K562 (cell line): Measurements from ENCODE around the gene ZSWIM4. TPM values are rescaled to one million over a fixed set of nuclear protein-coding genes. Genes with fewer than 3 reads are reported as not detected.

Experiments used
- ATF1 ChIP-seq, 2 experiments: fragments of 450-650 bp in 1 of 2; IDR thresholded peaks; 2 replicates each; pipeline ENCODE4 v1.6.1; 2016; ENCODE audit warnings: missing compliant biosample characterization in 1 of 2, missing genetic modification characterization in 1 of 2
- CXXC5 ChIP-seq: fragments of 250-450 bp; sonication (Bioruptor Pico); IDR thresholded peaks from 2 replicates; pipeline ENCODE4 v1.8.0; 2022; ENCODE audit warnings: inconsistent platforms, mild to moderate bottlenecking, moderate library complexity
- FOS ChIP-seq: IDR thresholded peaks from 3 replicates; pipeline ENCODE4 v1.6.1; 2011; ENCODE audit not compliant: insufficient read length; ENCODE audit errors: extremely low read depth
- FOXA1 ChIP-seq: fragments of 450-650 bp; IDR thresholded peaks from 2 replicates; pipeline ENCODE4 v1.6.1; 2016; ENCODE audit warnings: mild to moderate bottlenecking, borderline replicate concordance
- FOXM1 ChIP-seq, 2 experiments: fragments of 450-650 bp in 1 of 2; sonication (generic) in 1 of 2; formaldehyde crosslinking in 1 of 2; IDR thresholded peaks; 2 replicates each; pipeline versions ENCODE4 v1.6.1 to v1.9.0; 2017 to 2022; ENCODE audit warnings: low read depth in 2 of 2, mild to moderate bottlenecking in 2 of 2, missing genetic modification reagents in 1 of 2, moderate library complexity in 1 of 2
- MAX ChIP-seq: sonication (generic); formaldehyde crosslinking; IDR thresholded peaks from 2 replicates; pipeline ENCODE4 v1.9.0; 2022; ENCODE audit warnings: mild to moderate bottlenecking, missing genetic modification reagents
- MLX ChIP-seq, 2 experiments: fragments of 450-650 bp in 1 of 2; sonication (generic) in 1 of 2; formaldehyde crosslinking; conservative IDR thresholded peaks; 2 replicates each; pipeline versions ENCODE4 v1.4.0 to v1.8.1; 2020 to 2022; ENCODE audit warnings: mild to moderate bottlenecking in 1 of 2, missing genetic modification reagents in 1 of 2
- PBX2 ChIP-seq, 2 experiments: IDR thresholded peaks in 1 of 2; conservative IDR thresholded peaks in 1 of 2; 2 replicates each; pipeline ENCODE4 v1.6.1; 2016; ENCODE audit warnings: low read depth in 2 of 2, mild to moderate bottlenecking in 1 of 2, missing compliant biosample characterization in 1 of 2, missing genetic modification characterization in 1 of 2, moderate library complexity in 1 of 2
- PKNOX1 ChIP-seq: fragments of 450-650 bp; IDR thresholded peaks from 2 replicates; pipeline ENCODE4 v1.6.1; 2016
- POLR2G ChIP-seq: fragments of 200-400 bp; formaldehyde crosslinking; IDR thresholded peaks from 2 replicates; pipeline ENCODE4 v1.6.1; 2017; ENCODE audit warnings: low read depth, mild to moderate bottlenecking, antibody characterized with exemption, low read length, moderate library complexity
- ZBTB7A ChIP-seq: IDR thresholded peaks from 2 replicates; pipeline ENCODE4 v1.6.1; 2011; ENCODE audit warnings: low read depth, mild to moderate bottlenecking, low read length, moderate library complexity, borderline replicate concordance; ENCODE audit not compliant: control insufficient read depth
- ZEB2 ChIP-seq: fragments of 450-650 bp; IDR thresholded peaks from 2 replicates; pipeline ENCODE4 v1.6.1; 2016
- ZNF77 ChIP-seq: fragments of 250-450 bp; sonication (Bioruptor Pico); IDR thresholded peaks from 2 replicates; pipeline ENCODE4 v1.5.0; 2020
- polyA plus RNA-seq, 8 experiments: library from polyadenylated mRNA; depleted of rRNA in 4 of 8; stranded (reverse) in 5 of 8; unstranded in 3 of 8; fragments of >200 nt; fragmentation: Nextera tagmentation in 2 of 8; fragmentation: Illumina TruSeq in 1 of 8; extraction: Ambion mirVana in 2 of 8; extraction: Trizol in 1 of 8; gene quantifications; 2 replicates each; pipeline versions ENCODE4 v1.2.1 to v1.2.3, GENCODE V29; 2011 to 2014; ENCODE audit warnings: inconsistent platforms in 1 of 8, missing spikeins in 1 of 8
- total RNA-seq, 7 experiments: library from RNA; depleted of rRNA in 6 of 7; stranded (reverse); fragments of >200 nt in 6 of 7; fragmentation: Illumina TruSeq in 2 of 7; extraction: Trizol in 2 of 7; gene quantifications; 2 replicates each; pipeline versions ENCODE4 v1.2.1 to v1.2.3, GENCODE V29; 2011 to 2021; ENCODE audit warnings: low replicate concordance in 1 of 7

ZSWIM4 gene
- total and polyA plus RNA-seq, 9 of the 15 experiments (the other 6 are each of a cell fraction or from before 2014, with no cell fraction given): 0.25 to 3.7 (median 0.79) TPM; not detected in 2

- no peak for TF ChIP-seq ATF1 (CRISPR knock-in tag; IDR thresholded peaks at IDR 0.05)
- peak; percentile 81 for TF ChIP-seq ATF1 (tag; IDR thresholded peaks at IDR 0.05)
- TF ChIP-seq CXXC5 (CRISPR knock-in tag): peak; percentile 72
- TF ChIP-seq MLX (CRISPR knock-in tag; conservative IDR thresholded peaks at IDR 0.05): no peak
- TF ChIP-seq MAX: peak; percentile 12; the same call in 1 of the 2 replicates
- peak; percentile 77 for TF ChIP-seq POLR2G
- peak; percentile 91 for TF ChIP-seq FOS
- TF ChIP-seq PKNOX1: peak; percentile 99
- no peak for TF ChIP-seq FOXA1
- peak; percentile 93 for TF ChIP-seq PBX2 (CRISPR knock-in tag; IDR thresholded peaks at IDR 0.05; ENCODE audit: low read depth)
- peak; percentile 95 for TF ChIP-seq PBX2 (tag; conservative IDR thresholded peaks at IDR 0.05; ENCODE audit: low read depth)
- 0 out of 2 replicates have a peak, but pooled peaks have one; percentile 28 for TF ChIP-seq ZEB2
- no peak for TF ChIP-seq FOXM1 (IDR thresholded peaks at IDR 0.05; ENCODE audit: low read depth)
- TF ChIP-seq FOXM1 (CRISPR knock-in tag; IDR thresholded peaks at IDR 0.05; ENCODE audit: low read depth): no peak
- no peak for TF ChIP-seq ZNF77 (CRISPR knock-in tag)
- peak; percentile 84; the same call in 1 of the 2 replicates for TF ChIP-seq ZBTB7A
Observed at GRCh38 chr19:13833330-13834243, 38.3 kb downstream of the ZSWIM4 start (continued).
